Hematopoietic multipotent progenitor cell treated with erythropoietin and hydrocortisone succinate and interleukin-3 and kit ligand, for 17 days (in vitro differentiated cells): Measurements from ENCODE around the gene FRMD3.
A peak's percentile ranks its signal among the peaks of the same experiment; 100 is the strongest.
"Not testable (repeated sequence)": the region's sequence is repeated elsewhere in the genome, so short reads cannot be mapped to it uniquely, and the experiment has no call there.

Experiments
- DNase-seq: peaks from one replicate; pipeline ENCODE4 v3.0.0-alpha.2; 2015; ENCODE audit warnings: low spot score

The FRMD3 gene

DNA sequence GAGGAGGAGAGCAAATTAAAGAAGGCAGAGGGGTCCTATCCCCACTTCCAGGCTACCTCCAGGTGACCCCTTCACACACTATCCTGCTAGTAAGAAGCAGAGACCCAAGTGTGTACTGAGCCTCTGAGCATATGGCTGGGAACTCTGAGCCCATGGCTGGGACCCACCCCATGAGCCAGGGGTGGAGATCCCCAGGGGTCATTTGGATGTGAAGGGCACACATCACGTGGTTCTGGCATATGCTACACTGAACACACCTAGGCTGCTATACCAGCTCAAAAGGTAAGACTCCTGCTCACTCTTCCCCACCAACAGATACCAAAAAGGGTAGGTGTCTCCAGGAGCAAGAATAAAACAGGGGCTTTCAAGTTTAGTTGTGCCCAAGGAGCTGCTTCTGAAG lies 149.9 kb downstream of the FRMD3 start:
- no peak for DNase-seq

DNA sequence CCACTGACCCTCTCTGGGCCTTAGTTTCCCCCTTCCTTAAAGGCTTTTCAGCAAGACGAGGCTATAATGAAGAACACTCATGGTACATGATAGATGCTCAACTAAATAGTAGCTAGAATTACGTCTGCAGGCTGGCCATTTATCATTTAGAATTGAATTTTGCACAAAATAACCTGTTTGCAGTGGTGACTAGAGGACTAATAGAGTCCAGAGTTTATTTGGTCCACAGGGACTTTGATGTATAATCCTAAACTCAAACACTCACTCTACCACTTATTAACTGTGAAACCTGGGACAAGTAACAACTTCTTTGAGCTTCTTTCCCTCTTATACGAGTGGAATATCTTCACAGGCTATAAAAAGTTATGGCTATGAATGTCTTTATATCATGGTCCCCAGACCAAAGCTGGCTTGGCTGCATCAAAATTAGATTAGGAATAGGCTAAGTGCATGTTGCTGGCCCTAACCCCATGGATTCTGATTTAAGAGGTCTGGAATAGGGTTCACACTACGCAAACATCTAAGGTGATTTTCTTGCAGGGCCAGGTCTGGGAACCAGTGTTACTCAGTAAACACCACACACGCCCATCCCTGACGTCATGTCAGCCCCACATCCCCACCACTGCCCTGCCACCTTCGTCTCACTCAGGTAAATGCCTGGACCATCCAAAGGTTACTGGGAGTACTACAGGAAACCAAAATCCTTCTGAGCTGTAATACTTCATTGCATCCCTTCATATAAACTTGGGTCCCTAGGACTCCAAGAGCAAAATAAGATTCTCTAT lies 150.6 kb downstream of the FRMD3 start:
- no peak for DNase-seq

DNA sequence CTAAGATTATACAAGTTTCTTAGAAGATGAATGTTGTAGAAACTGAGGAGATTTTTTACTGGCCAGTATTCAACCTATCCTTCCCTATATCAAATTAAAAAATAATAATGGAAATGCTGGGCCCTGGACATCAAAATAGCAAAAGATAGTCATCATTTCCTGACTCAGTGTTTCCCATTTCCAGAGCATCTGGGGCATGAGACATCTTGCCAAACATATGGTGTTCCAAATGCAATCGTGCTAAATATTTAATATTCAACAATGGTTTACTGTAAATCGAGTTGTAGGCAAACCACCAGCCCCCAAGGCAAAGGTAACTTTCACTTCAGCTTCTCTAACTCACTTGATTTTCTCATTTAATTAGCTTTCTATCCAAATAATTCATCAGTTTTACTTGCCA lies 152.9 kb downstream of the FRMD3 start:
- no peak for DNase-seq

DNA sequence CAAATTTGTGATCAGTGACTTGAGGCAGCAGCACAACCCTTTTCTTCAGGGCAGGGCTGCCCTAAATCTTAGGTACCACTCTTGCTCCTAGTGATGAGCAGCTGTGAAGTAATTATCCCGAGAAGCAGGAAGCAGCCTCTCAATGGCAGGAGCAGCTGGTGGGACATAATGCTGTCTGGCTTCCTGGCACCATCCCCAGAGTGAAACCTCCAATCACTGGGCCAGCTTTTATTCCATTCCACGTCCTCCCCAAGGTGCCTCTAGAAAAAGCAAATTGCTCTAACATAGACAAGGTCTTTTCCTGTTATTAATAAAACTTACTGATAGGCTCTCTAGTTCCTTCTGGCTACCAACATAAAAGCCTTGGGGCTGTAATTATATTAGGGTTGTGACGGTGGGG lies 154.0 kb downstream of the FRMD3 start:
- DNase-seq: no peak

DNA sequence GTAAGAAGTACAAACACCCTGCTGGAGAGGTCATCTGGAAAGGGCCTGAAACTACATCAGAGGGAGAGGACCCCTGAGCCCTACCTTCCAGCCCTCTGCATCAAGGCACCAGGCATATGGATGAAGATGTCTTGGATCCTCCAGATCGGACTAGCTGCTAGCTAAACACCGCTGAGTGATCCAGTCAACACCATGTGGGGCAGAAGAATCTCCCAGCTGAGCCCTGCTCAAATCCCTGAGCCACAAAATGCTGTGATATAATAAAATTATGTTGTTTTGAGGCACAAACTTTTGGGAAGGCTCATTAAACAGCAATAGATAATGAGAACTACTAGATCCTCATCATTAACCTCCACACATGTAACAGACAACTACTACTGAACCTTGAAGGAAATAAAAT lies 155.2 kb downstream of the FRMD3 start:
- no peak for DNase-seq

DNA sequence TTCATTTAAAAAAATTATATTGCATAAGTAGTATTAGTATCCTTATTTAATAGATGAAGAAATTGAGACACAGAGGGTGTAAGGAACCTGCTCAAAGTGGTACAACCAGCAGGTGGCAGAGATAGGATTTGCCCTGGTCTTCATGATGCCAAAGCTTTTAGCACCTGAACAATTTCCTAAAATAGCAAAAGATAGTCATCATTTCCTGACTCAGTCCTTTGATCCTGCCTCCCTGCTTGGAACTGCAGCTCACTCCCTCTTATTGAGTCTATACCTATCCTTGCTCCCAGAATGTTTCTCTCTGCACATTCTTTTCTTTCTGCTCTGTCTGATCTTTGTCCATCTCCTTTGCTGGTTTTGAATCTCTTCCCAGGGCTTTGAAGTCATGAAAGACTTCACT lies 155.8 kb downstream of the FRMD3 start:
- DNase-seq: no peak

DNA sequence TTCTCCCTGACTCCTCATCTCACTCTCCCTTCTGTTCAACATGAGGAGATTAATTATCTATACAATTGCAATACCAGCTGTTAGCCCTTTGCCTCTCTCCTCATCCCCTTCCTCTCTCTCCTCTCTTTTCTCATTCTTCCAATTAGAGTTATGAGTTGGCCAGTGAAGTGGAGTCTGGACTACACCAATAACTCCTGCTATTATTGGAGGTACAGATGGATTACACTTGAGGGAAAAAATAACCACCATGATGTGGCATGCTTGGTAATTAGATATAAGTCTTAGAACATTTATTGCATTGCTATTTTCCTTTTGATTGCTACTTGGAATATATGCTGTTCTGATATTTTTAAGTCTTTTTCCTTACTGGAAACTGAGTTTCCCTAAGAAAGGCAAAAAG lies 159.2 kb downstream of the FRMD3 start:
- no peak for DNase-seq

DNA sequence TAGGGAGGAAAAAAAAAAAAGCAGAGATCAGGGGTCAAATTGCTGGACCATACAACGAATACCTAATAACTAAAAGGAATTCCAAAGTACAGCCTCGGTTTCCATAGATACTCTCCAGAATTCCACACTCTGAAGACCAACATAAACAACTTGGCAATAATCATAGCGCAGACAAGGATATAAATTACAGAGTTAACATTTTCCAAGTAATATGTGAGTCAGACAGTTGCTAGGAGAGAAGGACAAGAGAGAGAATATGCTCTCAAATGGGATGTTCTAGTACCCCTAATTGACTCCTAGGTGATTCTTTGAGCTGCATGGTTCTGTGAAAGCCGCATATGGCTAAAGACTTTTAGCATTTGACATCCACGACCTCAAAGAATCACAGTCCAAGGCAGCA lies 165.2 kb downstream of the FRMD3 start:
- DNase-seq: no peak

DNA sequence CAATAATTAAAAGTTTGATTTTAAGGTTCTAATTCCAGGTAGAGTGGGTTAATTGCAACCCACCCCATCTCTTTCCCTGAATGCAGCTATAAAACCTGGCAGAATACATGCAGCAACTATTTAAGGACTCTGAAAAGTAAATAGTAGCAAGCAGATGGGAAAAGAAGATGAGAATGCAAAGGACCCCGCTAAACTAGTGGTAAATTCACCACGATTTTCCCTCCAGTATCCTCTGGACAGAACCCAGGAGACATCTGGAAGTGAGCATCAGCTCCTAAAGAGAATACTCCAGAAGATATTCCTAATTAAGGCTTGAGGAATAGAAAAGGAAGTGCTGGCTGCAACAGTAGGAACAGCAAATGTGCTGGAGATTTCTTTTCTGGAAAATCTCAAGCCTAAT lies 170.9 kb downstream of the FRMD3 start:
- DNase-seq: no peak

DNA sequence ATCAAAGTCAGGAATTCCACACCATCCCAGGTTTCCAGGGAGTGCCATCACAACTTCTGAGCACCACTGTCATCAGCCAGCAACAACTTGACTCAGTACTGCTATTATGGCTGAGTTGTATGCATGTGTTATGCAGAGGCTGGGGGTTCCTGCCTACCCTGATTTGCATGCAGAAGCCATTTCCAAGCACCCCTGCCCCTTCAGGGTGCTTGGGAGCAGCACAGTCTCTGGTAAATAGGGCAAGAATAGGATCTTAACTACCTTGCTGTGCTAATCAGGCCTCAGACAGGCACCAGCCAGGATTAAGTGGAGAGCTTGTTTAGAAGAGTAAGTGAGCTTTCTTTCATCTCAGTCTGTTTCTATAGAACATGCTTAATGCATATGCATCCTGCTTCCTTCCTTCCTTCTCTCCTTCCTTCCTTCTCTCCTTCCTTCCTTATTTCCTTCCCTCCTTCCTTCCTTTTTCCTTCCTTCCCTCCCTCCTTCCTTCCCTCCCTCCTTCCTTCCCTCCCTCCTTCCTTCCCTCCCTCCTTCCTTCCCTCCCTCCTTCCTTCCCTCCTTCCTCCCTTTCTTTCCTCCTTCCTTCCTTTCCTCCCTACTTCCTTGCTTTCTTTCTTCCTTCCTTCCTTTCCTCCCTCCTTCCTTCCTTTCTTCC lies 175.7 kb downstream of the FRMD3 start:
- DNase-seq: no peak

DNA sequence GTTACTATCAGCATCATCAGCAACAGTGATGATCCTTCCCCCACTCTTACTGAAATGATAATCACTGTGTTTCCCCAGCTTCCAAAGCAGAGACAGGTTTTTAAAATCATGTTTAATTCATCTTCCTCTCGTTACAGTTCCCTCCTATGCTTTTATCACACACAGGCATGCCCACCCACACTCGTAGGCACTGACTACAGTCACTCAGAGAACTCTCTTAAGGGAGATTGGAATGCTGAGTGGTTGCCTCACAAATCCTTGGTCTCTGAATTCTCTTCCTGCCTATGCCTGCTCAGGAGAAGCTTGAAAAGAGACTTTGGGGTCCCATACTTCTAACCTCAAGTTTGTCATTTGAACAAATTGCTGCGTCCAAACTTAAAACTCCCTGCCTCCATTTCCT lies 179.2 kb downstream of the FRMD3 start:
- no peak for DNase-seq

DNA sequence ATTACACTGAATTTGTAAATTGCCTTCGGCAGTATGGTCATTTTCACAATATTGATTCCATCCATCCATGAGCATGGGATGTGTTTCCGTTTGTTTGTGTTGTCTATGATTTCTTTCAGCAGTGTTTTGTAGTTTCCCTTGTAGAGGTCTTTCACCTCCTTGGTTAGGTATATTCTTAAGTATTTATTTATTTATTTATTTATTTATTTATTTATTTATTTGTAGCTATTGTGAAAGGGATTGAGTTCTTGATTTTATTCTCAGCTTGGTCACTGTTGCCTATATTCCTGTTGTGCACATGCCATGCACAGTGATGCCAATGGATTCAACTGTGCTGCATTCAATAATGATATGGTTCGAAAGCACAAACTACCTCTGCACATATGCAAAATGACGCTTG lies 179.7 kb downstream of the FRMD3 start:
- DNase-seq: not testable (repeated sequence)

DNA sequence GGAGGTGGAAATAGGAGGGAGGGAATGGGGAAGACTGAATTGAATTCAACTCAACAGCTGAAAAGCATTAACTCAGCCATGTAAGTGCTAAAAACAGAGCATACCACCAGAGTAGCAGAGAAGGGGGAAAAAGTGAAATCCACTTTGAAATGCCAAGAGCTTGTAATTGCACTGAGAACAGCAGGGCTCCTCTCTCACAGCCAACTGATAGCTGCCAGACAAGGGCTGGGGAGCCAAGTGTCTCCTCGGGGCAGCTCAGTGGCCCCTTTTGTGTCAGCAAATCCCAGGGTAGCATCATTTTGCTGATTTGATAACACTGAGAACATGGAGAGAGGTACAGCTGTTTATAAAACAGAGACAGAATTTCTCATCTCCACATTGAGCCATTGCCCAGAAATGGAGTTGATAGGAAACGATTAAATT lies 182.5 kb downstream of the FRMD3 start:
- no peak for DNase-seq

DNA sequence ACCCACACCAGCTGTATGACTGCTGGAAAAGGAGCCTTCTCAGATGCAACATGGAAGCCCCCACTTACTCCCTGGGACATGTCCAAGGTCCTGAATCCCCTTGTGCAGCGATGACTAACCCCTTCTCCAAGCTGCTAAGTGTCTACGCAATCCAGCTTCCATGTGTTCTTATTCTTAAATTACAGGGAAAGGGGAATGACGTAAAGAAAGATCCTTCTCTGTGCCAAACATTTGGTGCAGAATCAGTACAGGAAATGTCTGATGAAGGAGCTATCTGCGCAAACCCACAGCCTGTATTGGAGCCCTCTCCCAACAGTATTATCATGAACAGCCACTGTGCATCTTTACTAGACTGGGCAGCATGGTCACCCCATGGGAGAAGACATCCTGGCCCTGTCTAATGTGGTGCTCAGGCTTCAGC lies 183.2 kb downstream of the FRMD3 start:
- DNase-seq: no peak

DNA sequence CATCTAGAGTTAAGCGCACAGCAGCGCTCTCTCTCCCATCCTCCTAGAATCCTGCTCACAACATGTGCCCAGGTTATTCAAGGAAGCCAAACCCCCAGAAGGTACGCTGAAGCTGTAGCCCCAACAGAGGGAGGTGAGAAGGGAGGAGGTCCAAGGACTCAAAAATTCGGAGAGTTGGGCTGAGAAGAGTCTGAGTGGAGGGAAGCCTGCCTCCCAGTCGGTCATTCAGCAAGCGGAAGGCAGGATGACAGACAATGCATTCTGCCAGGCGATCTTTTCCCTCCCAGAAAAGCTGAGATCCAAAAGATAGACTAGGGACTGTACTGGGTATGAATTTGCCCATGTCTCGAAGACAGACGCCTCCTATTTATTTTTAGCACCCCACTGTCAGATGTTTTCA lies 189.2 kb downstream of the FRMD3 start:
- no peak for DNase-seq

DNA sequence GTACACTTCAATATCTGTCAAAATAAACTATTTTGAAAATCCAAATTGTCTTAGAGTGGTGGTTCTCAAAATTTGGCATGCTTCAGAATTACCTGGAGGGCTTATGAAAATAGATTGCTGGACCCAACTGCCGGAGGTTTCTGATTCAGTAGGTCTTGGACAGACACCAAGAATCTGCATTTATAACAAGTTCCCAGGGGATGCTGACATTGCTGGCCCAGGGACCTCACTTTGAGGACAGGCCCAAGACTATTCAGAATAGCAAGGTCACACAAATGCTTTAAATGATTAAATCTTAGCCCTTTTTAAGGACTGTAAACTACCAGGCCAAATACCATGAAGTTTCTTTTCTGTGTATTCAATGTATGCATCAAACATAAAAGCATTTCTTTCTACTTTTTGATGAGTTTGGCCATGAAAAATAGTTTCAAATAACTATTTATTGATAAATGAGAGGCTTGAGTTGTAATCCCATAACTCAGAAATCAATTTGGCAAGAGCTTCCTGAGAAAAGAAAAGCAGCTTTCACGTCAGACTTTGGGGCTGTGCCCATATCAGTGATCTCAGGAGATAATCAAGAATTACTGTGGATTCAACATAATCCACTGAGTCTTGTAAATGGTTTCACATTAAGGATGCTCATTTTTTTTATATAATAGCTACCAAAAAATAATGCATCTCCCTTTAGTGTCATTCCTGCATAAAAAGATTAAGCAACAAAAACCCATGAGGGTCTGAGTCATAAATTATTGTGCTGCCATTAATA lies 191.4 kb downstream of the FRMD3 start:
- DNase-seq: no peak

DNA sequence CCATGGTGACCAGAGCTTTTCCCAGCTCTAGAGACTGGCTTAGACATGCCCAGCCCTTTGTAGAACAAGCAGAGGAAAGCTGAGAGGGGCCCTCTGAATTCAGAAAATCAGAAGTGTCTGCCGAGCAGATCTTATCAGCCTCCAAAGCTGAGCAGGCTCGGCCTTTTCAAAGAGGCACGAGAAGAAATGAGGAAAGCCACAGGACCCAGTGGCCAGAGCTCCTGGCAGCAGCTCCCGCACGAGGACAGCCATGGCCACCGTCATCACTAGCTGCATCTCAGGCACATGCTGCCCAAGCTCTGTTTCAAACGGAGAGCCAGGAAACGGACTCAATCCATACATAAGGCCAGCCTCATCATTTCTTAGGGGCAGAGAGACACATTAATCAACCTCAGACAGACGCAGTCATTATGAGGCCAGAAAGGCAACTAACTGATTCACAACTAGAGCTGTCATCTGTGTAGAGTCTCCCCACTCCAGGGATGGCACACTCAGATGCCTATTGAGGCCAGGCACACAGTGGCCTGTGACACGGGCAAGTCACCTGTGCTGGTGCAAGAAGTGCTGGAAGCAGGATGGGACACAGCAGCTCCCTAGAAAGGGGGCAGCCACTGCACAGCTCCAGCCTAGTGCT lies 194.7 kb downstream of the FRMD3 start:
- DNase-seq: no peak

DNA sequence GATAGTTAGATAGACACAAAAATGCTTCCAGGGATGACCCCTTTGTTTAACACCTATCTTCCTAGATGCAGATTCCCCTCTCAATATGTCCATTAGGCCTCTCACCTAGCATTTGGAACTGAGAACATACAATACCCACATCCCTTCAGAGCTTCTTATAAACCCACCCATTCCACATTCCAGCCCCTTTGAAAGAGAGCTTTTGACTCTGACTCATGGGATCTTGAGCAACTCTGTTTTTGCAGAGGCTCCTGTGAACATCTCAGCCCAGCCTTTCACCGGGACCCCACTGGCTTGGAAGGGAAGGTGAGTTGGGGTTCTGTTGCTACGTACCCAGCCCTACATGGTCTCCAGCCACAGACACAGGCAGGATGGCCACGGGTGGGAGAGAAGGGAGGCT lies 195.5 kb downstream of the FRMD3 start:
- no peak for DNase-seq

DNA sequence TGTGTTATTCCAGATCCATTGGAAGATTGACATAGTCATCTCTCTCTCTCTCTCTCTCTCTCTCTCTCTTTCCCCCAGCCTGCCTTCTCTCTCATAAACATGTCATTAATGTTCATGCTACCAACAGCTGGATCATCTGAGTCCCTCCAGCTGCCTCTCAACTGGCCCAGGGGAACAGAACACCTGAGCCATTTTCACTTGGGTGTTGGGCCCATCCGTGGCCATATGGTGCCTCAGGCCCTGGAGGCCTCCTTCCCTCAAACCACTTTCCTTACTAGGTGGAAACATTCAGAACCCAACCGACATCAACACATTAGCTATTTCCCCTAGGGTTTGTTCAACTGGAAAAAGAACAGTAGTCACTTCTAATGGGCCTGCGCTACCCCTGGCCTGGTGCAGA lies 196.2 kb downstream of the FRMD3 start:
- no peak for DNase-seq

DNA sequence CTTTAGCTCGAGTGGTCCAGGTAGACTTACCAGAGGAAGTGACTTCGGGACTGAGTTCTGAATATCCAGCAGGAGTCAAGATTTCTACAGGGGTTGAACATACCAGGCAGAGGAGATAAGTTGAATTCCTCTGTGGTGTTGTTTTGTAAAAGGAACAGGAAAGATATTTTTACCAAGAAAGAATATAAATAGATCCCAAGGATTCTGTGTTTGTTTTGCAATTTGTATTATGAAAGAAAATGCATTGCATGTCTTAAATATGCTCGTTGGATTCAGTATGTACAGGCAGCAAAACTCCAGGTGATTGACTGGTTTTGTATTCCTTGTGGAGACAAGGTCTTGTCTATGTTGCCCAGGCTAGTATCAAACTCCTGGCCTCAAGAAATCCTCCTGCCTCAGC lies 197.8 kb downstream of the FRMD3 start:
- DNase-seq: no peak

DNA sequence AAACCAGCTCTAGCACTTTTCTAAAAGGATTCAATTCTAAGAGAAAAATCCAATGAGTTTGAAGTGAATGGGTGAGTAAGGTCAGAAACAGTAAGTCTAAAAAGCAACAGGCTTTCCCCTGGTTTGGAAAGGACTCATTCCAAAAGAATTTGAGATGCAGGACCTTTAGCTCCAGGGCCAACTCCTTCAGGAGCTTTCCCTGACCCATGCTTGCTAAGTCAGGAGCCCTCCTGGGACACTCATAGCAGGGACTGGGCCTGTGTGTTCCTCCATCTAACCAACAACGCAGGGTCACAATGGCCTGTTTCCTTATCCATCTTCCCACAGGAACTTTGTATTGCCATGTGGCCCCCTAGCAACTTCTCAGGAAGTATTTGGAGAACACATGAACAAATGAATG lies 198.8 kb downstream of the FRMD3 start:
- DNase-seq: no peak

DNA sequence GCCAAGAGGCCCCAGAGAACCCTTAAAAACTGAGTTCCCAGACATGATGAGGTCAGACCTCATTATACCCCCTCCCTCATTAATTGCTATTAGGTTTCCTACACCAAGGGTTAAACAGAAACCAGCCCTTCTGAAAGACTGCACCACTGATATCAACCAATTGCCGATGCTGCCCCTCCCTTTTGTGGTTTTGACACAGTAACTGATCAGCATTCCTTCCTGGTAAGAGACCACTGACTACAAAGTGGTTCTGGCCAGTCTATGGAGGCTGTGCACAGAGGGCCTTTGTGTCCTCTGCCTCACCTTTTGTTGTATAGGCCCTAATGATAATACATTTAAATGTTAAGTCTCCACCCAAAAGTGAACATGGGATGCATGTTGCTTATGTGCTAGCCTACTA lies 201.5 kb downstream of the FRMD3 start:
- no peak for DNase-seq

DNA sequence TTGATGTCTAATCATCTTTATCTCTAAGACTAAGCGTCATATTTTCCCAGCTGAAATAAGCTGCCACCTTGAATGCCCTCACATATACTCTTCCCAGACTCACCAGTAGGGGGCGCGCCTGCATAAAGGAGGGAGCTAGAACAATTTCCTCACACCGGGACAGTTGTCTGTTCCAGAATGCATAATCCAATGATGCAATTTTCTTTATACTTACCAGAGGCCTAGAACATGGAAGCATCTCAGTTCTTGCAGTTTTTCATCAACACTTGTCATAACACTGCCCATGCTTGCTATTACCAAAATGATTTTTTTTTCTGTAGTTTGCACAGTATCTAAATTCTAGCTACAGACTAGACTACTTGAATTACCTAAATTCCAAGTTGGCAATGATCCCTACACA lies 203.9 kb downstream of the FRMD3 start:
- peak; percentile 66 for DNase-seq
